ENCODE measurements around the gene CTDSPL2.
A peak's percentile ranks its signal among the peaks of the same experiment; 100 is the strongest.

CTDSPL2 gene

DNA sequence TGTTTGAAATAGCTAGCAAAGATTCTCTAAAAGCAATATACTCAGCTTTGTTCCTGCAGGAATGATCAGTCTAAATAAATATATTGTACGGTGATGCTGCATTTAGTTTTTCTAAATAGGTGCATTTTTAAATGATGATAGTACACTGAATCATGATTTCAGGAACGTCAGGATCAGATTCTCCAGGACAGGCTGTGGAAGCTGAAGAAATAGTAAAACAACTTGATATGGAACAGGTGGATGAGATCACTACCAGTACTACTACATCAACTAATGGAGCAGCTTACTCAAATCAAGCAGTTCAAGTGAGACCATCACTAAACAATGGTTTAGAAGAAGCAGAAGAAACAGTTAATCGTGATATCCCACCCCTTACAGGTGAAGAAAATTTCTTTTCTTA, 63.2 kb downstream of the CTDSPL2 start:
- peaks cover 59% of the 10 kb centered on the region for H3K36me3 Mint-ChIP-seq (ENCODE audit: low read depth)
- no peak overlapping the region for H3K27ac Mint-ChIP-seq
- H3K4me1 Mint-ChIP-seq, result peaks cover 5% of the 10 kb centered on the region
- TF ChIP-seq, protein P1, sequence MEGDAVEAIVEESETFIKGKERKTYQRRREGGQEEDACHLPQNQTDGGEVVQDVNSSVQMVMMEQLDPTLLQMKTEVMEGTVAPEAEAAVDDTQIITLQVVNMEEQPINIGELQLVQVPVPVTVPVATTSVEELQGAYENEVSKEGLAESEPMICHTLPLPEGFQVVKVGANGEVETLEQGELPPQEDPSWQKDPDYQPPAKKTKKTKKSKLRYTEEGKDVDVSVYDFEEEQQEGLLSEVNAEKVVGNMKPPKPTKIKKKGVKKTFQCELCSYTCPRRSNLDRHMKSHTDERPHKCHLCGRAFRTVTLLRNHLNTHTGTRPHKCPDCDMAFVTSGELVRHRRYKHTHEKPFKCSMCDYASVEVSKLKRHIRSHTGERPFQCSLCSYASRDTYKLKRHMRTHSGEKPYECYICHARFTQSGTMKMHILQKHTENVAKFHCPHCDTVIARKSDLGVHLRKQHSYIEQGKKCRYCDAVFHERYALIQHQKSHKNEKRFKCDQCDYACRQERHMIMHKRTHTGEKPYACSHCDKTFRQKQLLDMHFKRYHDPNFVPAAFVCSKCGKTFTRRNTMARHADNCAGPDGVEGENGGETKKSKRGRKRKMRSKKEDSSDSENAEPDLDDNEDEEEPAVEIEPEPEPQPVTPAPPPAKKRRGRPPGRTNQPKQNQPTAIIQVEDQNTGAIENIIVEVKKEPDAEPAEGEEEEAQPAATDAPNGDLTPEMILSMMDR (IDR thresholded peaks at IDR 0.05), result no peak
- no peaks in the 10 kb centered on the region for H3K27me3 Mint-ChIP-seq (ENCODE audit: low read depth, poor library complexity)
- no peaks in the 10 kb centered on the region for H3K9me3 Mint-ChIP-seq
- no peak overlapping the region for H3K4me3 Mint-ChIP-seq
- DNase-seq, result no peak

DNA sequence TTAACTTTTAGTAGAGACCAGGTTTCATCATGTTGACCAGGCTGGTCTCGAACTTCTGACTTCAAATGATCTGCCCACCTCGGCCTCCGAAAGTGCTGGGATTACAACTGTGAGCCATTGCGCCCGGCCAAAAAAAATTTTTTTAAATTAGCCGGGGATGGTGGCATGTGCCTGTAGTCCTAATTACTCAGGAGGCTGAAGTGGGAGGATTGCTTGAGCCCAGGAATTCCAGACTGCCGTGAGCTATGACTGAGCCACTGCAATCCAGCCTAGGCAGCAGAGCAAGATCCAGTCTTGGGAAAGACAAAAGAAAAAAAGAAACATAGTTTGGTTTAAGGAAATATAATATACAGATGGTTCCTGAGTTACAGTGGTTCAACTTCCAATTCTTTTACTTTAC, 64.6 kb downstream of the CTDSPL2 start:
- peaks cover 63% of the 10 kb centered on the region for H3K36me3 Mint-ChIP-seq (ENCODE audit: low read depth)
- no peaks in the 10 kb centered on the region for H3K9me3 Mint-ChIP-seq
- TF ChIP-seq, protein P1 (IDR thresholded peaks at IDR 0.05), result no peak
- H3K27ac Mint-ChIP-seq, result no peak overlapping the region
- peaks cover 5% of the 10 kb centered on the region for H3K4me1 Mint-ChIP-seq
- no peaks in the 10 kb centered on the region for H3K27me3 Mint-ChIP-seq (ENCODE audit: low read depth, poor library complexity)
- DNase-seq, result no peak
- no peak overlapping the region for H3K4me3 Mint-ChIP-seq

DNA sequence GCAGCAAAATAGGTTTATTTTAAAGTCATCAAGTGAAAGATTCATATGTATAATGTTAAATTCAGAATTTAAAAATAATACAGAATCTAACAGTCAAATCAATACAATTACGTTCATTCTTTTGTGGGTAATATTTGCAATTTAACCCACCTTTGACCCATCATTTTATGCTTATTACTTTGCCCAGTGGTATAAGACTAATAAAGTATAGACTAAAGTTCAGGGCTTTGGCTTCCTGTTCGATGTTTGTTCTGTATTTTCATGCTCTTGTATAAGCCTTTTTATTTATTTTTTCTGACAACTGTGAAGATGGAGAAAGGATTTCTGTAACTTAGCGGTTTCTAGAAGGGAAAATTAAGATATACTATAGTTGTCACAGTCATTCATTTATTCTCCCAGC, 65.2 kb downstream of the CTDSPL2 start:
- no peak for DNase-seq
- H3K27ac Mint-ChIP-seq, result no peak overlapping the region
- peaks cover 57% of the 10 kb centered on the region for H3K36me3 Mint-ChIP-seq (ENCODE audit: low read depth)
- H3K27me3 Mint-ChIP-seq (ENCODE audit: low read depth, poor library complexity), result no peaks in the 10 kb centered on the region
- peaks cover 5% of the 10 kb centered on the region for H3K4me1 Mint-ChIP-seq
- TF ChIP-seq, protein P1 (IDR thresholded peaks at IDR 0.05), result no peak
- no peak overlapping the region for H3K4me3 Mint-ChIP-seq
- no peaks in the 10 kb centered on the region for H3K9me3 Mint-ChIP-seq

DNA sequence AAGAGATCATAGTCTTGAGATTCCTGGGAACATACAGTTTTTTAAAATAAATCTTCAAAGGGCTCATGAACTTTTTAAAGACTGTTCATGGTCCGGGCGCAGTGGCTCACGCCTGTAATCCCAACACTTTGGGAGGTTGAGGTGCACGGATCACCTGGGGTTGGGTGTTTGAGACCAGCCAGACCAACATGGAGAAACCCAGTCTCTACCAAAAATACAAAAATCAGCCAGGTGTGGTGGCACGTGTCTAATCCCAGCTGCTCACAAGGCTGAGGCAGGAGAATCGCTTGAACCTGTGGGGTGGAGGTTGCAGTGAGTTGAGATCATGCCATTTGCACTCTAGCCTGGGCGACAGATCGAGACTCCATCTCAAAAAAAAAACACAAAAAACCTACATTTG, 68.1 kb downstream of the CTDSPL2 start:
- Mint-ChIP-seq H3K4me1 (no peaks in the 10 kb centered on the region), H3K27ac (peak overlapping the region; percentile 48), H3K4me3 (no peak overlapping the region), H3K27me3 (ENCODE audit: low read depth, poor library complexity) (no peaks in the 10 kb centered on the region), H3K36me3 (ENCODE audit: low read depth) (peaks cover 54% of the 10 kb centered on the region), H3K9me3 (no peaks in the 10 kb centered on the region)
- DNase-seq, result no peak
- TF ChIP-seq, protein P1 (IDR thresholded peaks at IDR 0.05), result no peak

DNA sequence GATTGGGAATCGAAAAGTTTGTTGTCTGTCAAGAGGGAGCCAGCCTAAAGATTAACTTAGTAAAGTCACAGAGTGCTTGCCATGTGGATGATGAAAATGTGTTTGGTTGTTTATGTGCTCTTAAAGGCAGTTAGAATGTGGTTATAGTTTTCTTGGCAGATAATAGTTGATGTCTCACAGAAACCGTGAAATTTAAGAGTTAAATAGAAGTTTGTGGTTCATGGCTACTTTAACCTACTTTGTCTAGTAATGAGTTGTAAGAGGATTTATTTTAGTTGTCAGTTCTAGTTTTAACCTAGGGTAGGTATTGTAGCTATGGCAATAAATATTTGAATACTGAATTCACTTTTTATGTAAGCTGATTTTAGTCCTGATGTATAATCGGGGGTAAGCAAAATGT, 73.1 kb downstream of the CTDSPL2 start:
- H3K27me3 Mint-ChIP-seq (ENCODE audit: low read depth, poor library complexity), result no peaks in the 10 kb centered on the region
- H3K27ac Mint-ChIP-seq, result no peak overlapping the region
- H3K4me3 Mint-ChIP-seq, result no peak overlapping the region
- DNase-seq, result no peak
- H3K9me3 Mint-ChIP-seq, result no peaks in the 10 kb centered on the region
- no peaks in the 10 kb centered on the region for H3K4me1 Mint-ChIP-seq
- H3K36me3 Mint-ChIP-seq (ENCODE audit: low read depth), result peaks cover 46% of the 10 kb centered on the region
- TF ChIP-seq, protein P1 (IDR thresholded peaks at IDR 0.05), result no peak

DNA sequence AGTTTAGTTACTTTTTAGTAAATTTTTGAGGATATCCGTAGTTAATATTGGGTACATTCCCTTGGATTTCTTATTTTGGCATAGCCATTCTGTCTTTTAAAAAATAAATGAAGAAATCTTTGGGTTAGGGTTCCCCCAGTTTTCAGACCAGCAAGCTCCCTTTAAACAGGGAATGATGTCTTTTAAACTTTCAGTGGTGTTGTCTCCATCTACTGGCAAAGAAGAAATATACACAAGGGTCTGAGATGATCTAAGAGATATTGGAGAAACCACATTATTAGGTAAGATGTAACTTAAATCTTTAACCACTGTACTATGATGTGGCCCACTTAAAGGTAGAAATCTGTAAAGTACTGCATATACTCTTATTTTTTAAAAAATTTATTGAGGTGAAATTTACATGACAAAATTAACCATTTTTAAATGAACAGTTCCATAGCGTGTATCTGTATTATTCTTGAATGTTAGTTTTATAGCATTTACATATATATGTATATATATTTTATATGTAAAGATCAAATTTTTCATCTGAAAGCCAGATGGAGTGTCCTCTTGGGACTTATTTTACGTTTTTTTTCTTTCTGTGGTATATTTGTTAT, 74.4 kb downstream of the CTDSPL2 start:
- no peaks in the 10 kb centered on the region for H3K27me3 Mint-ChIP-seq (ENCODE audit: low read depth, poor library complexity)
- TF ChIP-seq, protein P1 (IDR thresholded peaks at IDR 0.05), result peak; percentile 57
- no peaks in the 10 kb centered on the region for H3K9me3 Mint-ChIP-seq
- no peak overlapping the region for H3K27ac Mint-ChIP-seq
- no peaks in the 10 kb centered on the region for H3K4me1 Mint-ChIP-seq
- H3K4me3 Mint-ChIP-seq, result no peak overlapping the region
- peaks cover 40% of the 10 kb centered on the region for H3K36me3 Mint-ChIP-seq (ENCODE audit: low read depth)
- DNase-seq, result no peak

All from nephron progenitor cell (in vitro differentiated cells).